Left lung (tissue), 10 donors: ENCODE measurements around the gene PCMT1. TPM values are rescaled to one million over a fixed set of nuclear protein-coding genes. Genes with fewer than 3 reads are reported as not detected.

ENCODE experiments used
- ATAC-seq: fragments of 200-7000 bp; cut with Tn5 transposase; one replicate; pipeline ENCODE4 v1.9.1; 2020; ENCODE audit warnings: moderate library complexity
- DNase-seq, 4 donors: peaks; one replicate each; pipeline ENCODE4 v3.0.0-alpha.2; 2013 to 2020
- H3K27ac ChIP-seq, 2 donors: fragments of 200-600 bp; sonication (generic) in 1 of 2; one replicate each; pipeline versions ENCODE4 v1.5.0 to v1.8.0; 2020 to 2021
- H3K27me3 ChIP-seq, 2 donors: fragments of 200-600 bp; sonication (generic) in 1 of 2; one replicate each; pipeline versions ENCODE4 v1.5.0 to v1.8.0; 2020 to 2021
- H3K36me3 ChIP-seq, 2 donors: fragments of 200-600 bp; sonication (generic) in 1 of 2; one replicate each; pipeline versions ENCODE4 v1.5.0 to v1.8.0; 2020 to 2021
- H3K4me1 ChIP-seq, 2 donors: fragments of 200-600 bp; one replicate each; pipeline ENCODE4 v1.8.0; 2021
- H3K4me3 ChIP-seq, 2 donors: fragments of 200-600 bp; sonication (generic) in 1 of 2; one replicate each; pipeline versions ENCODE4 v1.5.0 to v1.8.0; 2020 to 2021; ENCODE audit warnings: mild to moderate bottlenecking in 1 of 2
- H3K9me3 ChIP-seq, 2 donors: fragments of 200-600 bp; sonication (generic) in 1 of 2; one replicate each; pipeline versions ENCODE4 v1.5.0 to v1.8.0; 2020 to 2021
- CTCF ChIP-seq, 2 donors: fragments of 200-600 bp; sonication (generic) in 1 of 2; IDR thresholded peaks; one replicate each; pipeline versions ENCODE4 v1.5.0 to v1.8.0; 2021; ENCODE audit warnings: antibody characterized with exemption in 2 of 2
- intact Hi-C, 2 donors: fragments of 100-400 bp; cut with DNase I; formaldehyde crosslinking; loops; one replicate each; pipeline versions ENCODE4 v1.11.2 to v1.14.2; 2022
- polyA plus RNA-seq, 6 donors: library from polyadenylated mRNA; unstranded; fragments of 120-200 nt; gene quantifications; one replicate each; pipeline ENCODE4 v1.2.1, GENCODE V29; 2013; ENCODE audit not compliant: insufficient read length in 6 of 6
- total RNA-seq, 2 donors: library from RNA; stranded (reverse); fragmentation: NEBNext Ultra II Directional; extraction: Animal tissue kit (Norgen Biotek cat#: 25700); gene quantifications; one replicate each; pipeline ENCODE4 v1.2.1, GENCODE V29; 2021
- donor health status: DM: no; HTN: yes; CAD: no.
- donor health status: DM: no; HTN: no; CAD: no.

The PCMT1 gene
- total and polyA plus RNA-seq, 8 donors: 61.8 to 87.4 (median 80.3) TPM

DNA sequence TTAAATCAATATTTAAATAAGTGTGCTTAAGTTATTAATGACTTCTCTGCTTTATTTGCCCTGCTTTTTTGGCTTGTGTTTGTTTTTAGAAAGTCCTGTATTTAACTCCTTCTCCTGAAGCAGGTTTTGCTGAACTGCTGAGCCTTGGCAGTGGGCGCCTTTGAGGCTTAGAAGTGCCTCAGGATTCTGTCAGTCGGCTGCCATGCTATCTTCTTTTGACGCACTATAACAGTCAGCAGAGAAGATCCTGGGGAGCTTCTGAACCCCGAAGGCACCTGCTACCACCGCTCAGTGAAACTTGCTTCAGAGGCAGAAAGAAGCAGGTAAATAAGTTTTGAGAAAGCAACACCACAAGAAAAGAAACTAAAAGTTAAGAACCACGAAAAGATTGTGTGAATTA, 22.4 kb downstream of the PCMT1 start:
- ATAC-seq: no peak

DNA sequence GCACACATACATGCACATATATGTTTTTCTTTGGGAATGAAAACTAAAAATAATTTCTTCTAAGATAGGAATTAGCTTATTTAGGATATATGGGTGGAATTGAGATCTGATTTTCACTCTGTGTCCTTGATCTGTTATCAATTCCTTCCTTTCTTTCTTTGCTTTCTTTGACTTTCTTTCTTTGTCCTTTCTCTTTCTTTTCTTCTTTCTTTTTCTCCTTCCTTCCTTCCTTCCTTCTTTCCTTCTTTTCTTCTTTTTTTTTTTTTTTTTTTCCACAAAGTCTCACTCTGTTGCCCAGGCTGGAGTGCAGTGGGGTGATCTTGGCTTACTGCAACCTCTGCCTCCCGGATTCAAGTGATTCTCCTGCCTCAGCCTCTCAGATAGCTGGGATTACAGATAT, 28.1 kb downstream of the PCMT1 start:
- intact Hi-C loops: no loop called here
- H3K4me1 ChIP-seq: no peaks in the 10 kb centered on the region
- no peak for DNase-seq
- no peak overlapping the region for H3K4me3 ChIP-seq
- H3K36me3 ChIP-seq: peaks cover 0 to 69% of the 10 kb centered on the region in 2 donors
- H3K9me3 ChIP-seq: no peaks in the 10 kb centered on the region
- no peak for TF ChIP-seq CTCF (IDR thresholded peaks at IDR 0.05)
- no peak for ATAC-seq
- H3K27me3 ChIP-seq: no peaks in the 10 kb centered on the region
- no peak overlapping the region for H3K27ac ChIP-seq

More for the DNA sequence above, 22.4 kb downstream of the PCMT1 start:
- H3K4me1 ChIP-seq: peaks cover 0 to 5% of the 10 kb centered on the region in 2 donors
- H3K36me3 ChIP-seq: peaks cover 0 to 73% of the 10 kb centered on the region in 2 donors
- intact Hi-C loops: no loop called here
- H3K27ac ChIP-seq: no peak overlapping the region
- H3K4me3 ChIP-seq: no peak overlapping the region
- no peak for DNase-seq
- TF ChIP-seq CTCF (IDR thresholded peaks at IDR 0.05): no peak
- H3K27me3 ChIP-seq: no peaks in the 10 kb centered on the region
- no peaks in the 10 kb centered on the region for H3K9me3 ChIP-seq

DNA sequence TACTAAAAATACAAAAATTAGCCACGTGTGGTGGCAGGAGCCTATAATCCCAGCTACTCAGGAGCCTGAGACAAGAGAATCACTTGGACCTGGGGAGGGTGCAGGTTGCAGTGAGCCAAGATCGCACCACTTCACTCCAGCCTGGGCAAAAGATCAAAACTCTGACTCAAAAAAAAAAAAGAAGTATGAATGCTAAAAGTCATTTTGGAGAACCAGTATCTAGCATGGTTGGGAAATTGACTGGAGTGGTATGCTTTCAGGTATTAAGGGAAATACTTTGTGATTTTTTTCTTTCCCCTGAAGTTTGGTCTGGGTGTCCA, 30.1 kb downstream of the PCMT1 start:
- Histone ChIP-seq H3K36me3 (peaks cover 0 to 67% of the 10 kb centered on the region in 2 donors), H3K4me1 (no peaks in the 10 kb centered on the region), H3K27ac (no peak overlapping the region), H3K4me3 (no peak overlapping the region), H3K27me3 (no peaks in the 10 kb centered on the region), H3K9me3 (no peaks in the 10 kb centered on the region)
- intact Hi-C loops: no loop called here
- TF ChIP-seq CTCF (IDR thresholded peaks at IDR 0.05): no peak
- DNase-seq: no peak
- ATAC-seq: peak; percentile 61

GRCh38 chr6:149781715-149782114, 32.2 kb downstream of the PCMT1 start:
- peaks cover 0 to 46% of the 10 kb centered on the region in 2 donors for H3K36me3 ChIP-seq
- ATAC-seq: peak; percentile 67

GRCh38 chr6:149782337-149782736, 32.8 kb downstream of the PCMT1 start:
- Histone ChIP-seq H3K4me3 (no peak overlapping the region), H3K27ac (no peak overlapping the region), H3K4me1 (no peaks in the 10 kb centered on the region), H3K36me3 (peaks cover 0 to 41% of the 10 kb centered on the region in 2 donors), H3K9me3 (no peaks in the 10 kb centered on the region), H3K27me3 (no peaks in the 10 kb centered on the region)
- TF ChIP-seq CTCF (IDR thresholded peaks at IDR 0.05): no peak
- DNase-seq (no peak), ATAC-seq (peak; percentile 73)
- intact Hi-C loops: no loop called here

More at GRCh38 chr6:149781715-149782114, 32.2 kb downstream of the PCMT1 start:
- TF ChIP-seq CTCF (IDR thresholded peaks at IDR 0.05): no peak
- DNase-seq: no peak
- Histone ChIP-seq H3K9me3 (no peaks in the 10 kb centered on the region), H3K27ac (no peak overlapping the region), H3K4me1 (no peaks in the 10 kb centered on the region), H3K27me3 (no peaks in the 10 kb centered on the region), H3K4me3 (no peak overlapping the region)
- intact Hi-C loops: no loop called here
